Mononuclear cell (primary cell): ENCODE results near the gene TECPR2. TPM values are rescaled to one million over a fixed set of nuclear protein-coding genes. Genes with fewer than 3 reads are reported as not detected.
"Not testable (repeated sequence)": the region's sequence is repeated elsewhere in the genome, so short reads cannot be mapped to it uniquely, and the experiment has no call there.

Experiments used
- H3K27me3 ChIP-seq: 2 replicates; pipeline ENCODE4 v1.6.0; 2011; ENCODE audit warnings: low read length, control low read depth; ENCODE audit not compliant: insufficient read depth
- H3K4me1 ChIP-seq: 2 replicates; pipeline ENCODE4 v1.5.1; 2011; ENCODE audit warnings: mild to moderate bottlenecking, low read length, control low read depth; ENCODE audit not compliant: insufficient read depth
- H3K4me3 ChIP-seq: 2 replicates; pipeline ENCODE4 v1.5.1; 2011; ENCODE audit warnings: mild to moderate bottlenecking, low read length, moderate library complexity
- H3K9me3 ChIP-seq: 2 replicates; pipeline ENCODE4 v1.5.1; 2011; ENCODE audit warnings: low read depth, mild to moderate bottlenecking, control low read depth, low read length
- total RNA-seq: library from RNA; depleted of rRNA; stranded (reverse); fragments of >200 nt; gene quantifications from one replicate; pipeline ENCODE4 v1.2.3, GENCODE V29; 2012

Gene TECPR2
- total RNA-seq, 1 donor = 2.7 TPM

- H3K4me1 ChIP-seq = peaks cover 31% of the 10 kb centered on the region
- H3K27me3 ChIP-seq, H3K4me3 ChIP-seq, H3K9me3 ChIP-seq: not testable (repeated sequence)
Measured at GRCh38 chr14:102351593-102351992, 11.1 kb upstream of the TECPR2 start.

DNA sequence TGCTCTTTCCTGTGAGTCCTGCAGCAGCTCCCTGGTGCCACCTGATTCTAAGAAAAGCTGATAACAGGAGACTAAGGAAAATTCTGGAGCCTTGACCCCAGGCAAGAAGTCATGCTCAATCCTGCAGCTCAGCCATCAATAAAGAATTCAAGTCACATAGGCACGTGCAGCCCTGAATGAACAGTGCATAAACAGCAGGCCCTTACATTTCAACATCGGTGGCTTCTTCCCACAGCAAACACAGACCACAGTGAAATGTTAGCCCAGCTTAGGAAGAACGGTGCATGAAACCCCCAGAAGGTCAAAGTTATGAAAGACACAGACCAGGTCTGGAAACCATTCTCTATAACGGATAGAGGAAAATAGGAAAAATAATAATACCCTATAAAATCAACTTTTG, 10.5 kb upstream of the TECPR2 start:
- Histone ChIP-seq H3K4me1 (peaks cover 31% of the 10 kb centered on the region), H3K4me3 (no peak overlapping the region), H3K27me3 (no peaks in the 10 kb centered on the region), H3K9me3 (no peaks in the 10 kb centered on the region)

- Histone ChIP-seq H3K9me3 (no peaks in the 10 kb centered on the region), H3K4me3 (no peak overlapping the region), H3K27me3 (no peaks in the 10 kb centered on the region), H3K4me1 (peaks cover 31% of the 10 kb centered on the region)
Measured at GRCh38 chr14:102353126-102353619, 9.6 kb upstream of the TECPR2 start.

- Histone ChIP-seq H3K9me3 (no peaks in the 10 kb centered on the region), H3K27me3 (no peaks in the 10 kb centered on the region), H3K4me3 (no peak overlapping the region), H3K4me1 (peaks cover 24% of the 10 kb centered on the region)
Measured at GRCh38 chr14:102356280-102356679, 6.5 kb upstream of the TECPR2 start.

DNA sequence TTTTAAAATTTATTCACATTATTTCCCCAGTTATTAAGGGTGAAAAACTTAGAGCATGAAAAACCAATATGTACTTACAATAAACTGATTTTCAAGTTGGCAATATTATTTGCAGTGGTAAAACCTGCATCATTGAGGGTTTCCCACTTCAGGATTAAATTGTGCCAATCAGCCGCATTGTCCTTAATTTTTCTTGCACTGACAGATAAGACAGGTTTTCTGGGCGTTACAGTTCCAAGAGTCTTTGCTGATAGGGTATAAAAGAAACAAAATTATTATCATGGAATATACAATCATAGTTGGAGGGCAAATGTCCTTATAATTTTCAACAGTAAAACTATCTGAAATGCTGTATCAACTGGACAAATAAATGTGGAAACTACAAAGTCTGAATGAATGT, 3.4 kb upstream of the TECPR2 start:
- Histone ChIP-seq H3K27me3 (no peaks in the 10 kb centered on the region), H3K4me1 (peaks cover 23% of the 10 kb centered on the region), H3K9me3 (no peaks in the 10 kb centered on the region), H3K4me3 (no peak overlapping the region)

DNA sequence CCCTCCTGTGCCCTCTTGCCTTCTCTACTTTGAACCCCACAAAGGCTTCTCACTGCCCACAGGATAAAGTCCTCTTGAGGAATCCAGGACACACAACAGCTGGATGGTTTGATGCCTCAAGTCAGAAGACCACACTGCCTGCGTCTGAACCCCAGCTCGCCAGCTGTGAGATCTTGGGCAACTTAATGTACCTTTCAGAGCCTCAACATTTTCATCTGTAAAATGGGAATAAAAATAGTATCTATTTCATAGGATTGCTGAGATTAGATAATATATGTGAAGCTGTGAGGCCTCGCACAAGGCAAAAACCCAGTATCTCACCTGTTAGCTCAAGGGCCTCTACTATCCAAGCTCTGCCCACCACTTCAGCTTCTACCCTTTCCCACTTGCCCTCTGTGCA, 2.4 kb upstream of the TECPR2 start:
- Histone ChIP-seq H3K9me3 (no peaks in the 10 kb centered on the region), H3K4me3 (no peak overlapping the region), H3K4me1 (peaks cover 24% of the 10 kb centered on the region), H3K27me3 (no peaks in the 10 kb centered on the region)

GRCh38 chr14:102362084-102362483, 657 bp upstream of the TECPR2 start:
- Histone ChIP-seq H3K4me3 (peak overlapping the region; percentile 66), H3K9me3 (no peaks in the 10 kb centered on the region), H3K4me1 (peaks cover 24% of the 10 kb centered on the region), H3K27me3 (no peaks in the 10 kb centered on the region)

DNA sequence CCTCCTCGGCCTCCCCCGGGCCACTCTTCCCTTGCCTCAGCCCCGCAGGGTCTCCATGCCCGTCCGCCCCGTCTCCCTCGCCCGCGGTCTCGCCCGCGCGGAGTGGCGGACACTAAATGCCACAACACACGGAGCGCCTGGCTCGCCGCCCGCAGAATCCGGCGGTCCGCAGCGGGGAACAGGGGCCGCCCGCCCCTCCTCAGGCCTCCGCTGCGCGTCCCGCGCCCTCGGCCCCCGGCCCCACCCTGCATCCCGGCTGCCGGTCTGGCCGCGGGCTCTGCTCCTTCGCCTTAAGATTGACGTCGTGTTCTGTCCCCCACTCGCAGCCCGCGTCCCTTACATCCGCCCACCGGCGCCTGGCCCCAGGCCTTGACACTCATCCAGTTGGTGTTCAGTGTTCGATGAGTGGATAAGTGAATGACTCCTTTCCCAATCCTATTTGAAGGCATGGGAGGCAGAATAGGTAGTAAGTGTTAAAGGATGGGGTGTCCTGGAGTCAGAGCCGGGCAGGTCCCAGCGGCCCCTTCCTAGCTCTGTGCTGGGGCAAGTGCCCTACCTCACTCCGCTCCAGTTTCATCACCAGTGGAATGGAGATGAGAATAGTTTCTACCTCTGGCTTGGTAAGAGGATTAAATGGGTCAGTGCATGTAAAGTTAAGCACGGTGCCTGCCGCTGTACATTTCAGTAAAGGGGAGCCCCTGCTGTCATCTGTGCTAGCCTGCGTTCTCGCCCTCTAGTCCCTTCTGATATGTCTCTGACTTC, 622 bp downstream of the TECPR2 start:
- Histone ChIP-seq H3K9me3 (no peaks in the 10 kb centered on the region), H3K27me3 (no peaks in the 10 kb centered on the region), H3K4me3 (peak overlapping the region; percentile 66), H3K4me1 (peaks cover 24% of the 10 kb centered on the region)

GRCh38 chr14:102370305-102370809, 7.6 kb downstream of the TECPR2 start:
- peaks cover 21% of the 10 kb centered on the region for H3K4me1 ChIP-seq
- no peaks in the 10 kb centered on the region for H3K9me3 ChIP-seq
- no peaks in the 10 kb centered on the region for H3K27me3 ChIP-seq
- H3K4me3 ChIP-seq = peak overlapping the region; percentile 14

GRCh38 chr14:102371361-102371760, 8.6 kb downstream of the TECPR2 start:
- Histone ChIP-seq H3K4me1 (peaks cover 21% of the 10 kb centered on the region), H3K27me3 (no peaks in the 10 kb centered on the region), H3K4me3 (peak overlapping the region; percentile 14), H3K9me3 (no peaks in the 10 kb centered on the region)

- Histone ChIP-seq H3K9me3 (no peaks in the 10 kb centered on the region), H3K27me3 (no peaks in the 10 kb centered on the region), H3K4me3 (no peak overlapping the region), H3K4me1 (peaks cover 21% of the 10 kb centered on the region)
Measured at GRCh38 chr14:102373110-102373509, 10.4 kb downstream of the TECPR2 start.

- Histone ChIP-seq H3K4me1 (peaks cover 21% of the 10 kb centered on the region), H3K4me3 (no peak overlapping the region), H3K9me3 (no peaks in the 10 kb centered on the region), H3K27me3 (no peaks in the 10 kb centered on the region)
Measured at GRCh38 chr14:102374264-102374663, 11.5 kb downstream of the TECPR2 start.

- H3K4me1 ChIP-seq = peaks cover 14% of the 10 kb centered on the region
Measured at GRCh38 chr14:102375119-102375518, 12.4 kb downstream of the TECPR2 start.

GRCh38 chr14:102377696-102378095, 15.0 kb downstream of the TECPR2 start:
- H3K27me3 ChIP-seq = no peaks in the 10 kb centered on the region
- H3K4me3 ChIP-seq = no peak overlapping the region
- H3K9me3 ChIP-seq = no peaks in the 10 kb centered on the region
- no peaks in the 10 kb centered on the region for H3K4me1 ChIP-seq

More at GRCh38 chr14:102375119-102375518, 12.4 kb downstream of the TECPR2 start:
- Histone ChIP-seq H3K4me3 (no peak overlapping the region), H3K27me3 (no peaks in the 10 kb centered on the region), H3K9me3 (no peaks in the 10 kb centered on the region)

- H3K4me3 ChIP-seq = no peak overlapping the region
- no peaks in the 10 kb centered on the region for H3K27me3 ChIP-seq
- no peaks in the 10 kb centered on the region for H3K9me3 ChIP-seq
- H3K4me1 ChIP-seq = no peaks in the 10 kb centered on the region
Measured at GRCh38 chr14:102378830-102379229, 16.1 kb downstream of the TECPR2 start.

DNA sequence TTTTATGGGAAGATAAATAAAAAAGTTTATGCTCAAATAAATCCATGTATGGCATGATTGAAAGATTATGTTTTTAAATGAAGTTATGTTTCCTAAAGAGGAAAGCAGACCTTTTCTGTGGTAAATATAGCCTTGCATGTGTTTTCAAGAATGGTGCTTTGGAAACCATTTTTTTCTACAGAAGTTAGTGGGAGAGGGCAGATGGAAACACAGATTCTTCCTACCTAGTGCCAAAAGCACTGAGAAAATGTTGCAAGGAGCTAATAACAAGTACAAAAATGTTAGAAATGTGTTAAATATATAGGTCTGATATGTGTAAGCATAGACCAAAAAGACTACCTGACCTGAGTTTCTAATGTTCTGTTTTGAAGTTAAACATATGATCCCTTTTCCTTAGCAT, 24.3 kb downstream of the TECPR2 start:
- no peaks in the 10 kb centered on the region for H3K9me3 ChIP-seq
- peaks cover 9% of the 10 kb centered on the region for H3K4me1 ChIP-seq
- H3K27me3 ChIP-seq = no peaks in the 10 kb centered on the region
- no peak overlapping the region for H3K4me3 ChIP-seq
